ENCODE measurements around the gene GPR141. TPM values are rescaled to one million over a fixed set of nuclear protein-coding genes. Genes with fewer than 3 reads are reported as not detected.

Gene GPR141
- total RNA-seq, 4 donors from 2014 or later, result 0.65 to 4.9 (median 1.1) TPM

DNA sequence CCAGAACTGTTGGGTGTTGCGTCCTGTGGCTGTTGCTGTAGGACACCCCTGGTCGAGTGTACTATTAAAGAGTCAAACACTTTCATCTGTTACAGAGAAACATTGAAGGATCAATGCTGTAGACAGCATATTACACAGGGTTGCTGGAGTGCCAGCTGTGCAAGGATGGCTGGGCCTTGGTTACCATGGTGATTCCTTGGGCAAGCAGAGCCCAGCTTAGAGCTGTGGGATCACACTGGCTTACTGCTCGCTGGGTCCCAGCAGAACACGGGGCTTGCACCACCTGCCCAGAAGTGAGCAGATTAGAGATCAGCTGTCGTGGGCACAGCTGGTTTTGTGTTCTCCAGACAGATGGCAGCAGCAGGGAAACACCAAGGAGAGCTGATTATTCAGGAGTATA, 76.0 kb downstream of the GPR141 start:
- DNase-seq (ENCODE audit: low spot score), result no peak
- no peak for ATAC-seq (ENCODE audit: low FRiP score)
- TF ChIP-seq, protein P1, sequence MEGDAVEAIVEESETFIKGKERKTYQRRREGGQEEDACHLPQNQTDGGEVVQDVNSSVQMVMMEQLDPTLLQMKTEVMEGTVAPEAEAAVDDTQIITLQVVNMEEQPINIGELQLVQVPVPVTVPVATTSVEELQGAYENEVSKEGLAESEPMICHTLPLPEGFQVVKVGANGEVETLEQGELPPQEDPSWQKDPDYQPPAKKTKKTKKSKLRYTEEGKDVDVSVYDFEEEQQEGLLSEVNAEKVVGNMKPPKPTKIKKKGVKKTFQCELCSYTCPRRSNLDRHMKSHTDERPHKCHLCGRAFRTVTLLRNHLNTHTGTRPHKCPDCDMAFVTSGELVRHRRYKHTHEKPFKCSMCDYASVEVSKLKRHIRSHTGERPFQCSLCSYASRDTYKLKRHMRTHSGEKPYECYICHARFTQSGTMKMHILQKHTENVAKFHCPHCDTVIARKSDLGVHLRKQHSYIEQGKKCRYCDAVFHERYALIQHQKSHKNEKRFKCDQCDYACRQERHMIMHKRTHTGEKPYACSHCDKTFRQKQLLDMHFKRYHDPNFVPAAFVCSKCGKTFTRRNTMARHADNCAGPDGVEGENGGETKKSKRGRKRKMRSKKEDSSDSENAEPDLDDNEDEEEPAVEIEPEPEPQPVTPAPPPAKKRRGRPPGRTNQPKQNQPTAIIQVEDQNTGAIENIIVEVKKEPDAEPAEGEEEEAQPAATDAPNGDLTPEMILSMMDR (IDR thresholded peaks at IDR 0.05), result no peak

DNA sequence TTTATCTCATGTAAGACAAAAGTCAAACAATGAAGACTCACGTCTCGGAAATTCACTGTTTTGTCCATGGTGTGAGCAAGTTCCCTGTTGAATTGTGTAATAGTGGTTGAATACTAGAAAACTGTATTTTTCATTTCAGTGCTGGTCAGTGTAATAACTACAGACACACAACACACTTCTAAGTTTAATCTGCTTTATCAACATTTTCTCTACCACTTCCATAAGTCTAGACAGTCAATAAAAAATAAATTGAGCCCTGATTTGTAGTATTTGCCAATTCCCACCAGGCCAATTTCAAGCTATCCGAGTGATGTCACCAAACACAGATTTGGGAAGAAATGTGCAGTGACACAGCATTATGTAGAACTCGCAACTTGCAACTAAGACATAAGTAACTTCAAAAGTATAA, 81.9 kb downstream of the GPR141 start:
- no peak for DNase-seq (ENCODE audit: low spot score)
- TF ChIP-seq, protein P1 (IDR thresholded peaks at IDR 0.05), result no peak
- ATAC-seq (ENCODE audit: low FRiP score), result no peak

DNA sequence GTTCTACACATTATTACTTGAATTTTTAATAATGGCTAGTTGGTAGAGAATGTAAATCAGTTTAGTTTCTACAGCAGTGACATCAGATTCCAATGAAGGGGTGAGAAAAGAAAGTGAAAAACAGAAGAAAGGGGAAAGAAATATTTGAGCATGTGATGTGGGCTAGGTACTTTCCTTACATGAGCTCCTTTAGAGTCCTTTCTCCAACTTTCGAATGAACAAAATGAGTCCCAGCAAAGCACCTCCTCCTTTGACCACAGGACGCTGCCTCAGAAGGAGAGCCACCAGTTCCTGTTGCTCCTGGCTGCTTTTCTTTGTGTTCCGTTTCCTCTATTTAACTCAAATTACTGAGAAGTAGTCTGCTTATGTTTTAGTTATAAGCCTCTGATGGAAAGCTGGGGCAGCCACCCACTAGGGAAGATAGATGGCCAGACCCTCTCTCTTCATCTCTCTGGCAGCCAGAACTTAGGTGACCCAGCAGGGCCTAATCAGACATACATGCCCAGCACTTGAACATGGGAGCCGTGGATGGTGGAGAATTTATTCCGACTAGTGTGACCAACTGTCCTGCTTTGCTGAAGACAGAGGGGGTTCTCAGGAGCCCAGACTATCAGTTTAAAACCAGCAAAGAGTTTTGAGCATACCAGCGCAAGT, 82.4 kb downstream of the GPR141 start:
- ATAC-seq (ENCODE audit: low FRiP score) (no peak), DNase-seq (ENCODE audit: low spot score) (no peak)
- TF ChIP-seq, protein P1 (IDR thresholded peaks at IDR 0.05), result no peak

DNA sequence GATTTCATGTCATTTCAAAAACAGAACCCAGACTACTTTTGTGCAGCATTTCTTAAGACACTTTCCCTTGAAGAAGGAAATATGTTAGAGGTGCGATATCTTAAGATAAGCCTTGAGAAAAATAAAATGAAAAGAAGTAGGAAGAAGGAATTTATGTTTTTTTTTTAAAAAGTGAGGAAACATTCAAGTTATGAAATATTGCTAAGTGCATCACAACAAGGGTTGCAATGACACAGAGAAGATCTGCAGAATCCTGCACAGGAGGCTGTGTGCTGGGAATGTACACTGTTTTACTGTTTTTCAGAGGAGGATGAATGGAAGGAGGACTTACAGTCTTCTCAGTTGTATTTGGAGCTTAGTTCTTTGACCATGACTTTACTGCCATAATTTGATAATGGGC, 85.0 kb downstream of the GPR141 start:
- TF ChIP-seq, protein P1 (IDR thresholded peaks at IDR 0.05), result no peak
- DNase-seq (ENCODE audit: low spot score) (no peak), ATAC-seq (ENCODE audit: low FRiP score) (no peak)

DNA sequence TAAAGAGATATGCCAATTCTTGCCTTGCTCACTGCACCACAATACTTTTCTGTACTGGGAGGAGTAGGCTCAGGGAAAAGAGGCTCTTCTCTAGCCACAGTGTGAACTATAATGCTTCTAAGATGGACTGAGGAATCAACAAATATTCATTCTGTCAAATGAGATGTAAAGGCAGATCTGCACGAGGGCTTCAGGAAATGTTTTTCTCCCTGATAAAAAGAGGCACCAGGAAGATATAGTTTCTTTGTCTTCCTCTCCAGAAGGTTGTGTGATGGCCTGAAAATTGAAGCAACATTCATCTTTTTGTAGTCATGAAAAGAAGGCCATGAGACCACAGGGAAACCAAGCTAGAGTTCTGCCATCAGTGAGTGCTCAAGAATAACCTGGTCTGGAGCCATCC, 85.7 kb downstream of the GPR141 start:
- ATAC-seq (ENCODE audit: low FRiP score), result no peak
- DNase-seq (ENCODE audit: low spot score), result no peak
- TF ChIP-seq, protein P1 (IDR thresholded peaks at IDR 0.05), result no peak

DNA sequence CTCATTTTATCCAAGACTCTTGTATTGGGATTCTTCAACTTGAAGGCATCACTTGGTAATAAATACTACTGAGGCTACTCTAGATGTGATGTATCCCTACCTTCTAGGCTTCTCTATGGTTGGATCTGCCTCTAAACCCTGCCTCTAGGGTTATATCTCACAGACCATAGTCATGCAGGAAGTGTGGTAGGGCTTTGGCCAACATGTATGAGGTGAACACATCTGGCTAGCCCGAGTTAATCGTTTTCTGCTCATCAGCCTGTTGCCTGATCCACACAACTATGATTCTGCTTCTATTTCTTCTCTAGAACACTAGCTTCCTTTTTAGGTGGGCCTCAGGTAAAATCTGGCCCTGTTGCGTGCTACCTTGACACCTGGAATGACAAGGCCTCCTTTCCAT, 86.2 kb downstream of the GPR141 start:
- DNase-seq (ENCODE audit: low spot score) (no peak), ATAC-seq (ENCODE audit: low FRiP score) (no peak)
- TF ChIP-seq, protein P1 (IDR thresholded peaks at IDR 0.05), result no peak

DNA sequence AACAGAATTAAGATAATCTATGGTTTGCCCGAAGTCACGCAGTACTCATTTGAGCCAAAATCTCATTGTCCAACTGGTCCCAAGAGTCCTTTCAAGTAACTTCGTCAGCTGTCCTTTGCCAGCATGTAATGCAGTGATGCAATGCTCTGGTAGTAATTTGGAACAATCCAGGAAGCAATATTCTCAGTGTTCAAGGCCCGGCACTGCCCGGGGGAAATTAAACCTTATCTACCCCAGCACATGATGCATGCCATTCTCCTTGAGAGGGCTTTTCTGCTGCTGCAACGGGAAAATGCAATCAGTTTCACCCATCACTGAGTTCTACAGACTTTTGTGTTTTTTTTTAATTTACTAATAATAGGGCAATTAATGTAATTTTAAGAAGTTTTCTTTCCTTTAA, 87.3 kb downstream of the GPR141 start:
- TF ChIP-seq, protein P1 (IDR thresholded peaks at IDR 0.05), result no peak
- no peak for ATAC-seq (ENCODE audit: low FRiP score)
- DNase-seq (ENCODE audit: low spot score), result no peak

All from omental fat pad (tissue), 4 donors.